HL-60 (cell line): ENCODE results near the gene ANKH.

Experiments used
- GABPA ChIP-seq: IDR thresholded peaks from 2 replicates; pipeline ENCODE4 v1.6.1; 2012; ENCODE audit warnings: low read depth
- SPI1 ChIP-seq: IDR thresholded peaks from 2 replicates; pipeline ENCODE4 v1.6.1; 2012; ENCODE audit warnings: low read depth, mild to moderate bottlenecking, borderline replicate concordance

DNA sequence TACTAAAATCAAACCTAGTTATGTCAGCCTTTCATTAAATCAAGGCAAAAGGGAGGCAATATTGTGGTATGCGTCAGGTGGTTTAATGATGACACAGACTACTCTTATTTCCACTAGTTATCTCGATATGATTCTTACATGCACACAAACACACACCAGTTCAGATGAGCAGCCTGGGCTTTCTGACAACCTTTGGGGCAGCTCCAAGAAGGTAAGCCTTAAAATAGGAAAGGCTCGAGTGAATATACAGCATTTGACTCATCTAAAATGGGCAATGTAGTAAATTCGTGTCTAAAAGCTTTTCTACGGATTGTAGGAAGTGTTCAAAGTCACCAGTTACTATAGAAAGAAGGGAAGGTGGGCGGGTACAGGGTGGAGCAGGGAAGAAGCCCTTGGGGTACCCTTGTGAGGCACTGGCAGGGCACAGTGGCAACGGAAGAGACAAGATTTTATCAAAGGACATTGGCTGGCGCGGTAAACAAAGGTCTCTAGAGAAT, 1.9 kb downstream of the ANKH start:
- TF ChIP-seq SPI1: no peak
- no peak for TF ChIP-seq GABPA
